OCI-LY7 (cell line): Measurements from ENCODE around the gene CMSS1. TPM values are rescaled to one million over a fixed set of nuclear protein-coding genes. Genes with fewer than 3 reads are reported as not detected.

Experiments used
- BruUV-seq: library from RNA; stranded (reverse); fragments of 400-500 nt; replicated peaks from 2 replicates; lab custom pipeline; 2021; lab: Mats Ljungman, UMichigan
- CTCF ChIA-PET: fragments of 300-600 bp; sonication (Branson Sonifier 250); formaldehyde crosslinking; loops from one replicate; lab custom pipeline; 2022; ENCODE audit warnings: antibody characterized with exemption; ENCODE audit not compliant: unreplicated experiment; lab: Charles Lee
- POLR2A ChIA-PET: fragments of 300-600 bp; sonication (Branson Sonifier 250); formaldehyde crosslinking; loops from one replicate; lab custom pipeline; 2022; ENCODE audit warnings: antibody characterized with exemption; lab: Charles Lee
- DNase-seq: peaks from one replicate; pipeline ENCODE4 v3.0.0-alpha.2; 2015; ENCODE audit warnings: low spot score
- H2AFZ ChIP-seq: fragments of 200-600 bp; sonication (generic), shearing (Covaris generic); 2 replicates; pipeline ENCODE4 v1.6.1; 2014; ENCODE audit warnings: mild to moderate bottlenecking, antibody characterized with exemption, low read length, moderate library complexity
- H3K27ac ChIP-seq: fragments of 200-600 bp; sonication (generic); 2 replicates; pipeline ENCODE4 v1.5.1; 2014; ENCODE audit warnings: mixed run types, low read depth, mild to moderate bottlenecking, moderate library complexity, low read length, inconsistent platforms; ENCODE audit not compliant: poor library complexity, severe bottlenecking
- H3K36me3 ChIP-seq: fragments of 200-600 bp; sonication (generic); 2 replicates; pipeline ENCODE4 v1.6.1; 2014; ENCODE audit warnings: mild to moderate bottlenecking, antibody characterized with exemption, low read length, moderate library complexity, mixed read lengths; ENCODE audit not compliant: insufficient read depth
- H3K4me1 ChIP-seq: fragments of 200-600 bp; sonication (generic); 2 replicates; pipeline ENCODE4 v1.5.1; 2014; ENCODE audit warnings: mild to moderate bottlenecking, low read length; ENCODE audit not compliant: insufficient read depth, poor library complexity, severe bottlenecking
- H3K4me2 ChIP-seq: fragments of 200-600 bp; sonication (generic); 2 replicates; pipeline ENCODE4 v1.6.1; 2014; ENCODE audit warnings: mild to moderate bottlenecking, low read length
- H3K4me3 ChIP-seq: fragments of 200-600 bp; sonication (generic); 2 replicates; pipeline ENCODE4 v1.5.1; 2014; ENCODE audit warnings: mild to moderate bottlenecking, low read depth, low read length; ENCODE audit not compliant: poor library complexity, severe bottlenecking
- H3K79me2 ChIP-seq: fragments of 200-600 bp; sonication (generic); 2 replicates; pipeline ENCODE4 v1.6.1; 2016; ENCODE audit warnings: low read depth, mild to moderate bottlenecking, low read length, moderate library complexity, mixed read lengths; ENCODE audit not compliant: insufficient read depth
- H3K9me2 ChIP-seq: fragments of 200-600 bp; sonication (generic); 2 replicates; pipeline ENCODE4 v1.6.1; 2016; ENCODE audit warnings: mild to moderate bottlenecking, low read length, mixed read lengths; ENCODE audit not compliant: insufficient read depth
- H3K9me3 ChIP-seq: fragments of 200-600 bp; sonication (generic); 2 replicates; pipeline ENCODE4 v1.6.1; 2014; ENCODE audit warnings: mild to moderate bottlenecking, mixed run types, low read length, mixed read lengths
- H4K20me1 ChIP-seq: fragments of 200-600 bp; sonication (generic); 2 replicates; pipeline ENCODE4 v1.6.1; 2014; ENCODE audit warnings: mild to moderate bottlenecking, antibody characterized with exemption, low read length, moderate library complexity, mixed read lengths; ENCODE audit not compliant: insufficient read depth
- CTCF ChIP-seq: fragments of 200-600 bp; sonication (generic); conservative IDR thresholded peaks from 2 replicates; pipeline ENCODE4 v1.5.1; 2014; ENCODE audit warnings: mild to moderate bottlenecking, antibody characterized with exemption, low read length, moderate library complexity, mixed read lengths
- EZH2phosphoT487 ChIP-seq: fragments of 200-600 bp; sonication (generic); IDR thresholded peaks from 2 replicates; pipeline ENCODE4 v1.6.1; 2018; ENCODE audit warnings: low read depth, borderline replicate concordance, mild to moderate bottlenecking, mixed run types, antibody characterized with exemption, low read length, moderate library complexity, mixed read lengths
- intact Hi-C: fragments of 100-400 bp; cut with micrococcal nuclease; formaldehyde crosslinking; loops from one replicate; pipeline ENCODE4 v1.10.0; 2022; ENCODE audit not compliant: unreplicated experiment
- total RNA-seq, 2 experiments: library from RNA; depleted of rRNA in 1 of 2; stranded (reverse); fragments of >200 nt in 1 of 2; shearing (Covaris generic) in 1 of 2; gene quantifications; 2 replicates each; pipeline ENCODE4 v1.2.3, GENCODE V29; 2014 to 2022

Gene CMSS1
- total RNA-seq, 2 experiments from 2014 or later, result 25.7 to 46.6 TPM

- Histone ChIP-seq H4K20me1 (no peaks in the 10 kb centered on the region), H3K36me3 (no peaks in the 10 kb centered on the region), H2AFZ (no peak overlapping the region), H3K79me2 (0 out of 2 replicates have a peak, but pooled peaks cover 4% of the 10 kb centered on the region), H3K4me2 (no peak overlapping the region), H3K27ac (no peak overlapping the region), H3K4me1 (no peaks in the 10 kb centered on the region), H3K9me3 (peaks cover 9% of the 10 kb centered on the region; the same call in 1 of the 2 replicates), H3K4me3 (no peak overlapping the region), H3K9me2 (no peaks in the 10 kb centered on the region)
- no peak for DNase-seq
- POLR2A ChIA-PET, result no interaction called here
- CTCF ChIA-PET, result no interaction called here
- intact Hi-C loops, result no loop called here
- no TSS peak for BruUV-seq
- TF ChIP-seq CTCF, result no peak
Measured at GRCh38 chr3:99990179-99990578, 172.5 kb downstream of the CMSS1 start.

- Histone ChIP-seq H3K9me3 (peaks cover 9% of the 10 kb centered on the region; the same call in 1 of the 2 replicates), H3K4me2 (no peak overlapping the region), H2AFZ (no peak overlapping the region), H3K9me2 (no peaks in the 10 kb centered on the region), H3K4me1 (no peaks in the 10 kb centered on the region), H3K79me2 (0 out of 2 replicates have a peak, but pooled peaks cover 4% of the 10 kb centered on the region), H3K36me3 (no peaks in the 10 kb centered on the region), H3K4me3 (no peak overlapping the region), H4K20me1 (no peaks in the 10 kb centered on the region), H3K27ac (no peak overlapping the region)
- ChIA-PET CTCF (no interaction called here), POLR2A (interaction anchor here (0.8 to 1.2 kb wide), 2 partner anchors 9 to 56 kb away, joined by 3 read pairs; no protein-coding TSS in a partner anchor)
- no TSS peak for BruUV-seq
- no peak for DNase-seq
- intact Hi-C loops, result no loop called here
- TF ChIP-seq EZH2phosphoT487, result no peak
Measured at GRCh38 chr3:99997293-99997692, 179.6 kb downstream of the CMSS1 start.

- Histone ChIP-seq H3K79me2 (no peaks in the 10 kb centered on the region), H2AFZ (no peak overlapping the region)
- no TSS peak for BruUV-seq
Measured at GRCh38 chr3:99999536-99999935, 181.9 kb downstream of the CMSS1 start.

More at GRCh38 chr3:99999536-99999935, 181.9 kb downstream of the CMSS1 start:
- TF ChIP-seq CTCF, result no peak
- TF ChIP-seq EZH2phosphoT487, result no peak
- no peaks in the 10 kb centered on the region for H3K9me2 ChIP-seq
- intact Hi-C loops, result no loop called here
- DNase-seq, result no peak
- H3K4me1 ChIP-seq, result no peaks in the 10 kb centered on the region
- H3K4me2 ChIP-seq, result no peak overlapping the region
- no peaks in the 10 kb centered on the region for H4K20me1 ChIP-seq
- H3K27ac ChIP-seq, result no peak overlapping the region
- H3K36me3 ChIP-seq, result no peaks in the 10 kb centered on the region
- CTCF ChIA-PET, result no interaction called here
- POLR2A ChIA-PET, result no interaction called here
- H3K4me3 ChIP-seq, result no peak overlapping the region
- H3K9me3 ChIP-seq, result no peaks in the 10 kb centered on the region
